Upper lobe of left lung (tissue), 4 donors: Measurements from ENCODE around the gene TIMP4.
A peak's percentile ranks its signal among the peaks of the same experiment; 100 is the strongest.

ENCODE experiments used
- EP300 ChIP-seq, 4 donors: sonication (generic); formaldehyde crosslinking; IDR thresholded peaks; one replicate each; pipeline ENCODE4 v1.5.1; 2017; ENCODE audit warnings: antibody characterized with exemption in 4 of 4, control low read depth in 2 of 4
- TF ChIP-seq, protein P1 (sequence below), 6 experiments: fragments of 450-650 bp in 4 of 6; fragments of 200-600 bp in 2 of 6; sonication (generic) in 2 of 6; IDR thresholded peaks; one replicate each; pipeline ENCODE4 v1.5.1; 2016 to 2019; ENCODE audit warnings: antibody characterized with exemption in 6 of 6

GRCh38 chr3:12135029-12135657, 23.6 kb downstream of the TIMP4 start:
- TF ChIP-seq EP300 (IDR thresholded peaks at IDR 0.05) = no peak
- TF ChIP-seq, protein P1, sequence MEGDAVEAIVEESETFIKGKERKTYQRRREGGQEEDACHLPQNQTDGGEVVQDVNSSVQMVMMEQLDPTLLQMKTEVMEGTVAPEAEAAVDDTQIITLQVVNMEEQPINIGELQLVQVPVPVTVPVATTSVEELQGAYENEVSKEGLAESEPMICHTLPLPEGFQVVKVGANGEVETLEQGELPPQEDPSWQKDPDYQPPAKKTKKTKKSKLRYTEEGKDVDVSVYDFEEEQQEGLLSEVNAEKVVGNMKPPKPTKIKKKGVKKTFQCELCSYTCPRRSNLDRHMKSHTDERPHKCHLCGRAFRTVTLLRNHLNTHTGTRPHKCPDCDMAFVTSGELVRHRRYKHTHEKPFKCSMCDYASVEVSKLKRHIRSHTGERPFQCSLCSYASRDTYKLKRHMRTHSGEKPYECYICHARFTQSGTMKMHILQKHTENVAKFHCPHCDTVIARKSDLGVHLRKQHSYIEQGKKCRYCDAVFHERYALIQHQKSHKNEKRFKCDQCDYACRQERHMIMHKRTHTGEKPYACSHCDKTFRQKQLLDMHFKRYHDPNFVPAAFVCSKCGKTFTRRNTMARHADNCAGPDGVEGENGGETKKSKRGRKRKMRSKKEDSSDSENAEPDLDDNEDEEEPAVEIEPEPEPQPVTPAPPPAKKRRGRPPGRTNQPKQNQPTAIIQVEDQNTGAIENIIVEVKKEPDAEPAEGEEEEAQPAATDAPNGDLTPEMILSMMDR (IDR thresholded peaks at IDR 0.05) = peak; percentile 71 to 88 (median 78)
